HG02943 (cell line): ENCODE data around the gene PGGHG.

Experiments used
- ATAC-seq: cut with Tn5 transposase; IDR thresholded peaks from one replicate; pipeline ENCODE4 v1.9.1; 2021; ENCODE audit warnings: mild to moderate bottlenecking, low read depth, moderate library complexity; ENCODE audit not compliant: unreplicated experiment

The PGGHG gene

GRCh38 chr11:344836-345578 lies 56.1 kb downstream of the PGGHG start:
- ATAC-seq = no peak
